K562 (cell line): ENCODE measurements around the gene PLPPR2. TPM values are rescaled to one million over a fixed set of nuclear protein-coding genes. Genes with fewer than 3 reads are reported as not detected.
A peak's percentile ranks its signal among the peaks of the same experiment; 100 is the strongest.

Experiments used
- CBFB ChIP-seq: sonication (generic); formaldehyde crosslinking; IDR thresholded peaks from 2 replicates; pipeline ENCODE4 v1.4.0; 2020; ENCODE audit warnings: mild to moderate bottlenecking, missing genetic modification reagents
- CGGBP1 ChIP-seq: fragments of 250-450 bp; sonication (Bioruptor Pico); IDR thresholded peaks from 2 replicates; pipeline ENCODE4 v1.9.0; 2021; ENCODE audit warnings: mild to moderate bottlenecking
- DIDO1 ChIP-seq: fragments of 450-650 bp; IDR thresholded peaks from 2 replicates; pipeline ENCODE4 v1.6.1; 2016; ENCODE audit warnings: low read depth, missing biosample characterization, missing genetic modification characterization
- KAT7 ChIP-seq: sonication (generic); formaldehyde crosslinking; IDR thresholded peaks from 2 replicates; pipeline ENCODE4 v1.8.0; 2022; ENCODE audit warnings: missing genetic modification reagents, mild to moderate bottlenecking, borderline replicate concordance
- KLF13 ChIP-seq: fragments of 450-650 bp; IDR thresholded peaks from 2 replicates; pipeline ENCODE4 v1.6.1; 2016; ENCODE audit warnings: missing genetic modification characterization, low read depth, mild to moderate bottlenecking, missing compliant biosample characterization, moderate library complexity, borderline replicate concordance
- LEF1 ChIP-seq: fragments of 450-650 bp; IDR thresholded peaks from 2 replicates; pipeline ENCODE4 v1.6.1; 2016; ENCODE audit warnings: mild to moderate bottlenecking
- MBD1 ChIP-seq: fragments of 250-450 bp; sonication (Bioruptor Pico); IDR thresholded peaks from 2 replicates; pipeline ENCODE4 v1.8.0; 2022; ENCODE audit warnings: inconsistent platforms
- MXI1 ChIP-seq: IDR thresholded peaks from 2 replicates; pipeline ENCODE4 v1.6.1; 2011; ENCODE audit warnings: low read depth, mild to moderate bottlenecking, improper control_type of control experiment, low read length
- MYC ChIP-seq, 2 experiments: fragments of 250-450 bp in 1 of 2; sonication (Bioruptor Pico) in 1 of 2; IDR thresholded peaks; 2 replicates each; pipeline versions ENCODE4 v1.5.1 to v1.6.1; 2012 to 2021; ENCODE audit warnings: low read depth in 2 of 2, borderline replicate concordance in 1 of 2, improper control_type of control experiment in 1 of 2, low read length in 1 of 2, mild to moderate bottlenecking in 1 of 2, moderate library complexity in 1 of 2
- NFATC3 ChIP-seq: fragments of 450-650 bp; IDR thresholded peaks from 2 replicates; pipeline ENCODE4 v1.6.1; 2017; ENCODE audit warnings: mild to moderate bottlenecking
- POLR3A ChIP-seq: IDR thresholded peaks from 2 replicates; pipeline ENCODE4 v1.6.1; 2011; ENCODE audit warnings: borderline replicate concordance, mild to moderate bottlenecking, moderate library complexity; ENCODE audit not compliant: insufficient read length, insufficient read depth; ENCODE audit errors: extremely low read depth
- RBM22 ChIP-seq: fragments of 200-400 bp; formaldehyde crosslinking; IDR thresholded peaks from 2 replicates; pipeline ENCODE4 v1.6.1; 2018; ENCODE audit warnings: low read length, low read depth; ENCODE audit not compliant: poor library complexity, severe bottlenecking
- RCOR1 ChIP-seq, 2 experiments: IDR thresholded peaks; 2 replicates each; pipeline ENCODE4 v1.6.1; 2012; ENCODE audit warnings: low read depth in 2 of 2, low read length in 2 of 2, borderline replicate concordance in 1 of 2, improper control_type of control experiment in 1 of 2
- SMARCC2 ChIP-seq: fragments of 450-650 bp; IDR thresholded peaks from 2 replicates; pipeline ENCODE4 v1.6.1; 2017; ENCODE audit warnings: antibody characterized with exemption, moderate library complexity, mild to moderate bottlenecking, low read depth
- ZNF395 ChIP-seq: fragments of 200-800 bp; sonication (Bioruptor generic); IDR thresholded peaks from 2 replicates; pipeline ENCODE4 v1.6.1; 2017; ENCODE audit warnings: missing genetic modification characterization, missing compliant biosample characterization
- ZNF436 ChIP-seq: fragments of 250-450, 450-650 bp; sonication (Bioruptor Pico); formaldehyde crosslinking; IDR thresholded peaks from 2 replicates; pipeline ENCODE4 v1.7.0; 2020; ENCODE audit warnings: mild to moderate bottlenecking
- ZNF561 ChIP-seq: fragments of 450-650 bp; formaldehyde crosslinking; conservative IDR thresholded peaks from 2 replicates; pipeline ENCODE4 v1.4.0; 2020; ENCODE audit warnings: mild to moderate bottlenecking, moderate library complexity
- ZNF699 ChIP-seq: fragments of 250-450 bp; sonication (Bioruptor Pico); IDR thresholded peaks from 2 replicates; pipeline ENCODE4 v1.8.0; 2021; ENCODE audit warnings: mild to moderate bottlenecking, moderate library complexity; ENCODE audit not compliant: insufficient replicate concordance
- polyA plus RNA-seq, 8 experiments: library from polyadenylated mRNA; depleted of rRNA in 4 of 8; stranded (reverse) in 5 of 8; unstranded in 3 of 8; fragments of >200 nt; fragmentation: Nextera tagmentation in 2 of 8; fragmentation: Illumina TruSeq in 1 of 8; extraction: Ambion mirVana in 2 of 8; extraction: Trizol in 1 of 8; gene quantifications; 2 replicates each; pipeline versions ENCODE4 v1.2.1 to v1.2.3, GENCODE V29; 2011 to 2014; ENCODE audit warnings: inconsistent platforms in 1 of 8, missing spikeins in 1 of 8
- total RNA-seq, 7 experiments: library from RNA; depleted of rRNA in 6 of 7; stranded (reverse); fragments of >200 nt in 6 of 7; fragmentation: Illumina TruSeq in 2 of 7; extraction: Trizol in 2 of 7; gene quantifications; 2 replicates each; pipeline versions ENCODE4 v1.2.1 to v1.2.3, GENCODE V29; 2011 to 2021; ENCODE audit warnings: low replicate concordance in 1 of 7
- TF ChIP-seq, protein P1 (sequence below): sonication (generic); formaldehyde crosslinking; IDR thresholded peaks from 2 replicates; pipeline ENCODE4 v1.8.0; 2023; ENCODE audit warnings: mild to moderate bottlenecking, missing genetic modification reagents

PLPPR2 gene
- total and polyA plus RNA-seq, 9 of the 15 experiments (the other 6 are each of a cell fraction or from before 2014, with no cell fraction given), result 0.49 to 15.9 (median 3.4) TPM

GRCh38 chr19:11355160-11356073 lies at the start of gene PLPPR2 (continued):
- no peak for TF ChIP-seq RCOR1 (IDR thresholded peaks at IDR 0.05; ENCODE audit: borderline replicate concordance in 1 of 2, low read depth in 2 of 2, low read length in 2 of 2)
- no peak for TF ChIP-seq LEF1
- TF ChIP-seq ZNF395, result no peak
- no peak for TF ChIP-seq NFATC3
- TF ChIP-seq SMARCC2, result no peak
- TF ChIP-seq, protein P1, sequence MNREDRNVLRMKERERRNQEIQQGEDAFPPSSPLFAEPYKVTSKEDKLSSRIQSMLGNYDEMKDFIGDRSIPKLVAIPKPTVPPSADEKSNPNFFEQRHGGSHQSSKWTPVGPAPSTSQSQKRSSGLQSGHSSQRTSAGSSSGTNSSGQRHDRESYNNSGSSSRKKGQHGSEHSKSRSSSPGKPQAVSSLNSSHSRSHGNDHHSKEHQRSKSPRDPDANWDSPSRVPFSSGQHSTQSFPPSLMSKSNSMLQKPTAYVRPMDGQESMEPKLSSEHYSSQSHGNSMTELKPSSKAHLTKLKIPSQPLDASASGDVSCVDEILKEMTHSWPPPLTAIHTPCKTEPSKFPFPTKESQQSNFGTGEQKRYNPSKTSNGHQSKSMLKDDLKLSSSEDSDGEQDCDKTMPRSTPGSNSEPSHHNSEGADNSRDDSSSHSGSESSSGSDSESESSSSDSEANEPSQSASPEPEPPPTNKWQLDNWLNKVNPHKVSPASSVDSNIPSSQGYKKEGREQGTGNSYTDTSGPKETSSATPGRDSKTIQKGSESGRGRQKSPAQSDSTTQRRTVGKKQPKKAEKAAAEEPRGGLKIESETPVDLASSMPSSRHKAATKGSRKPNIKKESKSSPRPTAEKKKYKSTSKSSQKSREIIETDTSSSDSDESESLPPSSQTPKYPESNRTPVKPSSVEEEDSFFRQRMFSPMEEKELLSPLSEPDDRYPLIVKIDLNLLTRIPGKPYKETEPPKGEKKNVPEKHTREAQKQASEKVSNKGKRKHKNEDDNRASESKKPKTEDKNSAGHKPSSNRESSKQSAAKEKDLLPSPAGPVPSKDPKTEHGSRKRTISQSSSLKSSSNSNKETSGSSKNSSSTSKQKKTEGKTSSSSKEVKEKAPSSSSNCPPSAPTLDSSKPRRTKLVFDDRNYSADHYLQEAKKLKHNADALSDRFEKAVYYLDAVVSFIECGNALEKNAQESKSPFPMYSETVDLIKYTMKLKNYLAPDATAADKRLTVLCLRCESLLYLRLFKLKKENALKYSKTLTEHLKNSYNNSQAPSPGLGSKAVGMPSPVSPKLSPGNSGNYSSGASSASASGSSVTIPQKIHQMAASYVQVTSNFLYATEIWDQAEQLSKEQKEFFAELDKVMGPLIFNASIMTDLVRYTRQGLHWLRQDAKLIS, result no peak
- TF ChIP-seq MXI1, result no peak
- TF ChIP-seq KLF13 (tag), result no peak
- TF ChIP-seq ZNF561 (CRISPR knock-in tag), result no peak
- TF ChIP-seq MBD1 (CRISPR knock-in tag), result no peak
- no peak for TF ChIP-seq ZNF436
- peak; percentile 51; the same call in 1 of the 2 replicates for TF ChIP-seq CBFB (CRISPR knock-in tag)
- TF ChIP-seq POLR3A, result no peak
- no peak for TF ChIP-seq KAT7 (CRISPR knock-in tag)
- no peak for TF ChIP-seq CGGBP1
- TF ChIP-seq ZNF699 (CRISPR knock-in tag), result no peak
- TF ChIP-seq RBM22, result no peak
- TF ChIP-seq DIDO1, result no peak
- TF ChIP-seq MYC (IDR thresholded peaks at IDR 0.05; ENCODE audit: low read depth, low read length), result peak; percentile 18; the same call in 1 of the 2 replicates
- TF ChIP-seq MYC (CRISPR knock-in tag; IDR thresholded peaks at IDR 0.05; ENCODE audit: borderline replicate concordance, low read depth), result no peak
